ENCODE measurements around the gene PLS1. TPM values are rescaled to one million over a fixed set of nuclear protein-coding genes. Genes with fewer than 3 reads are reported as not detected.

Gene PLS1
- total RNA-seq, 1 donor from 2014 or later = 5.7 TPM

GRCh38 chr3:142611206-142611605, 15.0 kb downstream of the PLS1 start:
- Mint-ChIP-seq H3K4me3 (no peak overlapping the region), H3K36me3 (ENCODE audit: low read depth) (no peaks in the 10 kb centered on the region), H3K4me1 (no peaks in the 10 kb centered on the region), H3K9me3 (no peaks in the 10 kb centered on the region), H3K27ac (ENCODE audit: unreplicated experiment) (no peak overlapping the region), H3K27me3 (ENCODE audit: low read depth) (no peaks in the 10 kb centered on the region)
- no peak for TF ChIP-seq CTCF (conservative IDR thresholded peaks at IDR 0.05)
- no peak for DNase-seq (ENCODE audit: low read depth, low spot score)

- Mint-ChIP-seq H3K27me3 (ENCODE audit: low read depth) (no peaks in the 10 kb centered on the region), H3K4me3 (no peak overlapping the region), H3K27ac (ENCODE audit: unreplicated experiment) (no peak overlapping the region), H3K36me3 (ENCODE audit: low read depth) (no peaks in the 10 kb centered on the region), H3K4me1 (no peaks in the 10 kb centered on the region), H3K9me3 (no peaks in the 10 kb centered on the region)
- no peak for DNase-seq (ENCODE audit: low read depth, low spot score)
- no peak for TF ChIP-seq CTCF (conservative IDR thresholded peaks at IDR 0.05)
Observed at GRCh38 chr3:142613491-142613890, 17.3 kb downstream of the PLS1 start.

GRCh38 chr3:142614059-142614626, 17.9 kb downstream of the PLS1 start:
- no peaks in the 10 kb centered on the region for H3K4me1 Mint-ChIP-seq
- H3K27me3 Mint-ChIP-seq (ENCODE audit: low read depth) = no peaks in the 10 kb centered on the region
- no peak for TF ChIP-seq CTCF (conservative IDR thresholded peaks at IDR 0.05)
- no peak overlapping the region for H3K4me3 Mint-ChIP-seq
- no peaks in the 10 kb centered on the region for H3K36me3 Mint-ChIP-seq (ENCODE audit: low read depth)
- no peaks in the 10 kb centered on the region for H3K9me3 Mint-ChIP-seq
- H3K27ac Mint-ChIP-seq (ENCODE audit: unreplicated experiment) = no peak overlapping the region
- DNase-seq (ENCODE audit: low read depth, low spot score) = no peak

- no peak overlapping the region for H3K27ac Mint-ChIP-seq (ENCODE audit: unreplicated experiment)
- H3K4me1 Mint-ChIP-seq = no peaks in the 10 kb centered on the region
- no peak for DNase-seq (ENCODE audit: low read depth, low spot score)
- no peaks in the 10 kb centered on the region for H3K9me3 Mint-ChIP-seq
- no peak for TF ChIP-seq CTCF (conservative IDR thresholded peaks at IDR 0.05)
- H3K27me3 Mint-ChIP-seq (ENCODE audit: low read depth) = no peaks in the 10 kb centered on the region
- H3K4me3 Mint-ChIP-seq = no peak overlapping the region
- H3K36me3 Mint-ChIP-seq (ENCODE audit: low read depth) = no peaks in the 10 kb centered on the region
Observed at GRCh38 chr3:142615171-142615570, 19.0 kb downstream of the PLS1 start.

- DNase-seq (ENCODE audit: low read depth, low spot score) = no peak
- no peak overlapping the region for H3K4me3 Mint-ChIP-seq
Observed at GRCh38 chr3:142618917-142619461, 22.8 kb downstream of the PLS1 start.

More at GRCh38 chr3:142618917-142619461, 22.8 kb downstream of the PLS1 start:
- TF ChIP-seq CTCF (conservative IDR thresholded peaks at IDR 0.05) = no peak
- no peaks in the 10 kb centered on the region for H3K9me3 Mint-ChIP-seq
- H3K27ac Mint-ChIP-seq (ENCODE audit: unreplicated experiment) = no peak overlapping the region
- H3K4me1 Mint-ChIP-seq = no peaks in the 10 kb centered on the region
- no peaks in the 10 kb centered on the region for H3K27me3 Mint-ChIP-seq (ENCODE audit: low read depth)
- no peaks in the 10 kb centered on the region for H3K36me3 Mint-ChIP-seq (ENCODE audit: low read depth)
